ENCODE results near the gene GLI2. TPM values are rescaled to one million over a fixed set of nuclear protein-coding genes. Genes with fewer than 3 reads are reported as not detected.

GLI2 gene
- 2.0 and 9.8 TPM in 2 replicates for total RNA-seq

DNA sequence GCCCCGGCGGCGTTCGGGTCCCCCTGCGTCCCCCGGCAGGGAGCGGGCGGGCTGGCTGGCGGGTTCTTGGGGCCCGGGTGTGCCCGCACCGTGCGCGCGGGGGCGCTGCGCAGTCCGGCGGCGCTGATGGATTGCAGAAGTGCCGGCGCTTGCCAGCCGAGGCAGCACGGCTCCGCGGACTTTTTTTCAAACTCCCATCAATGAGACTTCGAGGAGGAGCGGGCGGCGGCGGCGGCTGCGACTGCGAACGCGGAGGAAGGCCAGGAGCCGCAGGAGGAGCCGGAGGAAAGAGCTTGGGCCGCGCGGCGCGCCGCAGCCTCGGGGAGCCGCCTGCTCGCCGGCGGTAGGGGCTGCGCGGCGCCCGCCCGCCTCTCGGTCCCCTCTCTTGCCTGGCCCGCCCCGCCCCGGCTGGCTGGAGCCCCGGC, at the start of gene GLI2:
TSS of gene GLI2 (plus strand) at position 123 of the 425 bp plus-strand sequence. CDS start 61,453 bp downstream, outside the sequence.

Measured in regular cardiac myocyte (primary cell).